Measurements from ENCODE around the gene HACD2. TPM values are rescaled to one million over a fixed set of nuclear protein-coding genes. Genes with fewer than 3 reads are reported as not detected.

Gene HACD2
- total and polyA plus RNA-seq, 9 of the 15 experiments (the other 6 are each of a cell fraction or from before 2014, with no cell fraction given): 1.3 to 10.5 (median 3.8) TPM

DNA sequence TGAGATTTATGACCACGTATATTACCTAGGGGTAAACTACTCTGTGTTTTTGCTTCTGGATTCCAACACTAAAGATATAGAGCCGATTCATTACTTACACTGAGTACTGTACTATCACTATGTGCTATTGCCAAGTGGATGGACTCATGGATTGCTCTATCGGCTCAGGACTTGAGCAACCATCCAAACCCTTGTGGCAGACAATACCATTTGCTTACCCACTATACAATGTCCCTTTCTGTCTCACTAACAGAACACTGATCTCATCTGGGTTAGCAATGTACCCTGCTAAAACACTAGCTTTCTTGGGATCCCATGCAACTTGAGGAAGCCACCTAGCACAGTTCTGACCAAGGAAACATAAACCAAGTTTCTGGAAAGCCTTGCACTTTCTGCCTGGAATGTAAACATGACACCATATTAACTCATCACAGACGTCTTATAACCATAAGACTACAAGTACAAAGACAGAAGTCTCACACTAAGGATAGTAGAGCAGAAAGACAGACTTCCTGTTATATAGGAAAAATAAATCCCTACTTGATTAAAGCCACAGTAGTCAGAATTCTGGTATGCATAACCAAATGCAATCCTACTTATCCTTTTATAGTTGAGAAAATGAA lies 38.6 kb downstream of the HACD2 start:
- H3K9me1 ChIP-seq (ENCODE audit: control insufficient read depth, insufficient read depth, low read length): no peaks in the 10 kb centered on the region
- FAIRE-seq (no peak), ATAC-seq (no peak), DNase-seq (ENCODE audit: extremely low read depth in 1 of 4, low spot score in 3 of 4) (no peak)
- no peaks in the 10 kb centered on the region for H3K79me2 ChIP-seq (ENCODE audit: control insufficient read depth, insufficient read depth, low read length)
- intact Hi-C loops (cut with micrococcal nuclease) (no loop called here), in situ Hi-C loops (cut with MboI) (no loop called here)
- H4K20me1 ChIP-seq (replicated peaks; ENCODE audit: control insufficient read depth, insufficient read depth, low read length): no peaks in the 10 kb centered on the region
- H3K4me1 ChIP-seq (replicated peaks in 1 of 2; ENCODE audit: control insufficient read depth in 2 of 2, insufficient read depth in 2 of 2, low read length in 2 of 2): no peaks in the 10 kb centered on the region
- no TSS peak for BruUV-seq (replicated peaks)
- POLR2A ChIA-PET: interaction anchor here (0.7 kb wide), 1 partner anchor 749 kb away, joined by 3 read pairs; no protein-coding TSS in a partner anchor
- H3K4me3 ChIP-seq: no peak overlapping the region
- WGBS (ENCODE audit: insufficient coverage, low coverage, missing lambda C conversion rate): 49% methylated on average over 4 of the region's 4 CpGs
- H3K36me3 ChIP-seq (ENCODE audit: control insufficient read depth, insufficient read depth, low read length): no peaks in the 10 kb centered on the region; the same call in 2 of the 3 replicates
- no peak overlapping the region for H3K27ac ChIP-seq (ENCODE audit: extremely low read depth, low read depth, low read length)
- H3K4me2 ChIP-seq (ENCODE audit: insufficient read depth, low read length): no peak overlapping the region
- no peak overlapping the region for H3K9ac ChIP-seq (ENCODE audit: insufficient read depth in 1 of 2, low read depth in 2 of 2, low read length in 2 of 2)
- no peaks in the 10 kb centered on the region for H3K27me3 ChIP-seq (ENCODE audit: control insufficient read depth in 2 of 2, insufficient read depth in 2 of 2, low read length in 2 of 2)
- no peaks in the 10 kb centered on the region for H3K9me3 ChIP-seq (replicated peaks; ENCODE audit: control insufficient read depth, insufficient read depth, low read depth, low read length)
- H2AFZ ChIP-seq (ENCODE audit: low read depth, low read length): no peak overlapping the region
- CTCF ChIA-PET (ENCODE audit: low intra/inter-chr PET ratio): interaction anchor here (1.2 kb wide), 1 partner anchor 13 kb away, joined by 3 read pairs; no protein-coding TSS in a partner anchor
- no peak for TF ChIP-seq ZNF146 (CRISPR knock-in tag; IDR thresholded peaks at IDR 0.05; ENCODE audit: unreplicated experiment)
- TF ChIP-seq, protein P1, sequence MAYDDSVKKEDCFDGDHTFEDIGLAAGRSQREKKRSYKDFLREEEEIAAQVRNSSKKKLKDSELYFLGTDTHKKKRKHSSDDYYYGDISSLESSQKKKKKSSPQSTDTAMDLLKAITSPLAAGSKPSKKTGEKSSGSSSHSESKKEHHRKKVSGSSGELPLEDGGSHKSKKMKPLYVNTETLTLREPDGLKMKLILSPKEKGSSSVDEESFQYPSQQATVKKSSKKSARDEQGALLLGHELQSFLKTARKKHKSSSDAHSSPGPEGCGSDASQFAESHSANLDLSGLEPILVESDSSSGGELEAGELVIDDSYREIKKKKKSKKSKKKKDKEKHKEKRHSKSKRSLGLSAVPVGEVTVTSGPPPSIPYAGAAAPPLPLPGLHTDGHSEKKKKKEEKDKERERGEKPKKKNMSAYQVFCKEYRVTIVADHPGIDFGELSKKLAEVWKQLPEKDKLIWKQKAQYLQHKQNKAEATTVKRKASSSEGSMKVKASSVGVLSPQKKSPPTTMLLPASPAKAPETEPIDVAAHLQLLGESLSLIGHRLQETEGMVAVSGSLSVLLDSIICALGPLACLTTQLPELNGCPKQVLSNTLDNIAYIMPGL (CRISPR knock-in tag; IDR thresholded peaks at IDR 0.05): no peak
- no peak for TF ChIP-seq SRSF1 (IDR thresholded peaks at IDR 0.05; ENCODE audit: low read depth, low read length)
- TF ChIP-seq RBM34 (IDR thresholded peaks at IDR 0.05; ENCODE audit: borderline replicate concordance, insufficient read depth, low read length): no peak
- TF ChIP-seq, protein P2, sequence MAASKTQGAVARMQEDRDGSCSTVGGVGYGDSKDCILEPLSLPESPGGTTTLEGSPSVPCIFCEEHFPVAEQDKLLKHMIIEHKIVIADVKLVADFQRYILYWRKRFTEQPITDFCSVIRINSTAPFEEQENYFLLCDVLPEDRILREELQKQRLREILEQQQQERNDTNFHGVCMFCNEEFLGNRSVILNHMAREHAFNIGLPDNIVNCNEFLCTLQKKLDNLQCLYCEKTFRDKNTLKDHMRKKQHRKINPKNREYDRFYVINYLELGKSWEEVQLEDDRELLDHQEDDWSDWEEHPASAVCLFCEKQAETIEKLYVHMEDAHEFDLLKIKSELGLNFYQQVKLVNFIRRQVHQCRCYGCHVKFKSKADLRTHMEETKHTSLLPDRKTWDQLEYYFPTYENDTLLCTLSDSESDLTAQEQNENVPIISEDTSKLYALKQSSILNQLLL (CRISPR knock-in tag; IDR thresholded peaks at IDR 0.05; ENCODE audit: borderline replicate concordance): no peak
- TF ChIP-seq ZNF217 (CRISPR knock-in tag; IDR thresholded peaks at IDR 0.05): no peak
- TF ChIP-seq DPF2 (IDR thresholded peaks at IDR 0.05): no peak
- TF ChIP-seq, protein P3, sequence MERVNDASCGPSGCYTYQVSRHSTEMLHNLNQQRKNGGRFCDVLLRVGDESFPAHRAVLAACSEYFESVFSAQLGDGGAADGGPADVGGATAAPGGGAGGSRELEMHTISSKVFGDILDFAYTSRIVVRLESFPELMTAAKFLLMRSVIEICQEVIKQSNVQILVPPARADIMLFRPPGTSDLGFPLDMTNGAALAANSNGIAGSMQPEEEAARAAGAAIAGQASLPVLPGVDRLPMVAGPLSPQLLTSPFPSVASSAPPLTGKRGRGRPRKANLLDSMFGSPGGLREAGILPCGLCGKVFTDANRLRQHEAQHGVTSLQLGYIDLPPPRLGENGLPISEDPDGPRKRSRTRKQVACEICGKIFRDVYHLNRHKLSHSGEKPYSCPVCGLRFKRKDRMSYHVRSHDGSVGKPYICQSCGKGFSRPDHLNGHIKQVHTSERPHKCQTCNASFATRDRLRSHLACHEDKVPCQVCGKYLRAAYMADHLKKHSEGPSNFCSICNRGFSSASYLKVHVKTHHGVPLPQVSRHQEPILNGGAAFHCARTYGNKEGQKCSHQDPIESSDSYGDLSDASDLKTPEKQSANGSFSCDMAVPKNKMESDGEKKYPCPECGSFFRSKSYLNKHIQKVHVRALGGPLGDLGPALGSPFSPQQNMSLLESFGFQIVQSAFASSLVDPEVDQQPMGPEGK (CRISPR knock-in tag; IDR thresholded peaks at IDR 0.05; ENCODE audit: borderline replicate concordance): no peak
- no peak for TF ChIP-seq RBM22 (IDR thresholded peaks at IDR 0.05; ENCODE audit: low read depth, low read length, poor library complexity, severe bottlenecking)
- no peak for TF ChIP-seq ZNF197 (CRISPR knock-in tag; IDR thresholded peaks at IDR 0.05; ENCODE audit: low read depth)
- TF ChIP-seq HMGN3 (IDR thresholded peaks at IDR 0.05; ENCODE audit: borderline replicate concordance, extremely low read depth, insufficient read length, low read depth, low read length): no peak
- no peak for TF ChIP-seq ZC3H4 (CRISPR knock-in tag; IDR thresholded peaks at IDR 0.05; ENCODE audit: borderline replicate concordance)
- no peak for TF ChIP-seq FIP1L1 (IDR thresholded peaks at IDR 0.05; ENCODE audit: low read depth, low read length, poor library complexity, severe bottlenecking)
- TF ChIP-seq EZH2 (IDR thresholded peaks at IDR 0.05; ENCODE audit: borderline replicate concordance, low read depth, low read length): no peak
- TF ChIP-seq MYBL2 (IDR thresholded peaks at IDR 0.05; ENCODE audit: low read depth): no peak
- TF ChIP-seq MYBL2 (CRISPR knock-in tag; IDR thresholded peaks at IDR 0.05; ENCODE audit: borderline replicate concordance): no peak
